DMS153 treated with DMSO at 0.1 percent for 48 hours (cell line): ENCODE measurements around the gene NSMF.
A peak's percentile ranks its signal among the peaks of the same experiment; 100 is the strongest.

Experiments
- DNase-seq: peaks from one replicate; lab custom pipeline; 2025; ENCODE audit not compliant: unreplicated experiment; lab: John Stamatoyannopoulos, UW

NSMF gene

GRCh38 chr9:137448602-137448962, 10.6 kb downstream of the NSMF start:
- DNase-seq: no peak

- no peak for DNase-seq
Observed at GRCh38 chr9:137447722-137448601, 11.2 kb downstream of the NSMF start.

- no peak for DNase-seq
Observed at GRCh38 chr9:137446851-137447471, 12.2 kb downstream of the NSMF start.

- no peak for DNase-seq
Observed at GRCh38 chr9:137445930-137446431, 13.2 kb downstream of the NSMF start.

- DNase-seq: peak; percentile 45
Observed at GRCh38 chr9:137445275-137445807, 13.8 kb downstream of the NSMF start.

GRCh38 chr9:137444106-137444790, 14.9 kb downstream of the NSMF start:
- DNase-seq: no peak

GRCh38 chr9:137441935-137442321, 17.2 kb downstream of the NSMF start:
- no peak for DNase-seq

GRCh38 chr9:137441289-137441934, 17.7 kb downstream of the NSMF start, which contains the start of gene ENTPD8:
Gene ENTPD8 (minus strand): TSS chr9:137441357. CDS start chr9:137438285, 3,072 bp downstream.
- DNase-seq: peak; percentile 71

- no peak for DNase-seq
Observed at GRCh38 chr9:137439158-137439714, 19.9 kb downstream of the NSMF start.

- DNase-seq: no peak
Observed at GRCh38 chr9:137438591-137439157, 20.5 kb downstream of the NSMF start.

GRCh38 chr9:137437691-137438590, 21.2 kb downstream of the NSMF start:
- DNase-seq: no peak

- DNase-seq: no peak
Observed at GRCh38 chr9:137436761-137437600, 22.2 kb downstream of the NSMF start.

- DNase-seq: no peak
Observed at GRCh38 chr9:137435980-137436760, 23.0 kb downstream of the NSMF start.

GRCh38 chr9:137435381-137435891, 23.7 kb downstream of the NSMF start:
- no peak for DNase-seq

- DNase-seq: no peak
Observed at GRCh38 chr9:137434498-137435380, 24.4 kb downstream of the NSMF start.

- no peak for DNase-seq
Observed at GRCh38 chr9:137433916-137434431, 25.2 kb downstream of the NSMF start.
